Measurements from ENCODE around the gene TCEAL7. TPM values are rescaled to one million over a fixed set of nuclear protein-coding genes. Genes with fewer than 3 reads are reported as not detected.

TCEAL7 gene
- total RNA-seq, 2 donors from 2014 or later: not detected

DNA sequence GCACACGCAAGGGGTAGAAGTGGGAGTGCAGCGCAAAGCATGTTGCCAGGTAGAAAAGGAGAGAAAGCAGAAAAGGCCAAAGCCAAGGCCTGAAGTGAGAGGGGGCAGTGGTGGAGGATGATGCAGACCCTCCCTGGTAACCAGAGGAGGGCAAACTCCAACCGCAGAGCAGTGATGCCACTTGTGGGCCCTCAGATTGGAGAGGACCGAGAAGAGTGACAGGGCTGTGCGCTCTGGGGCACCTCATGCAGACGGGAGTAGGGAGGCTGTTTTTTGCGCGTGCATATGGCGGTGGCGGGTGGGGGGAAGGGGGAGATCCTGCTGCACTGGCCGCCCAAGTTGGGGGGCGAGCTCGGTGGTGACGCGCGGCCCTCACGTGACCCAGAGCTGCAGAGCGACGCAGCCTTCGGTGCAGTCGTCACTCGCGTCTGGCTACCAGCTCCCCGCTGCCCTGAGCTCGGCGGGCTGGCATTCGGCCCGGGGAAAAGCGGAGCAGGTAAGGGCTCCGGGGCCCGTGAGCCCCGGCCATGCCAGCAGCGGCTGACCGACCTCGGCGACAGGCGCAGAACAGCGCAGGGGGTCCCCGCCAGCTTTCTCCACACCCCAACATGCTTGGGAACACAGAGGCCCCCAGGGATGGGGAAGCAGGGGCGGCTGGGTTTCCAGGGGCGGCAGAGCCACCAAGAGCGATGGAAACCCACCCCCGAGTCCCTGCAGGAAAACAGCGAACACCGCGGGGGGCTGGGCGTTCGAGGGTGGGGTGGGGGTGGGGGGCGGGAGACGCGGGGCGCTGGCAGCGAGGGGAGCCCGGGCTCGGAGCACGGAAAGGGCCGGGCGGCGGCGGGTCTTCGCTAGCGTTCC, 46.3 kb downstream of the TCEAL7 start, which contains the start of gene BEX3:
Gene BEX3 (plus strand): TSS at position 421 of the 861 bp plus-strand sequence. CDS start 984 bp downstream, outside the sequence.
- peak within 1 kb of the TSS; percentile 84 for H3K4me3 Mint-ChIP-seq
- peak in 2 of 3 donors; percentile 10 for DNase-seq
- H3K36me3 Mint-ChIP-seq (ENCODE audit: low read depth): no peaks in the 10 kb centered on the region
- H3K27ac Mint-ChIP-seq: no peak within 1 kb of the TSS
- ATAC-seq: peak; percentile 61
- no peaks in the 10 kb centered on the region for H3K9me3 ChIP-seq (ENCODE audit: control insufficient read depth, low read length, poor library complexity, severe bottlenecking)
- H3K4me1 Mint-ChIP-seq: peaks cover 6% of the 10 kb centered on the region
- H3K27me3 Mint-ChIP-seq: peaks cover 11% of the 10 kb centered on the region

DNA sequence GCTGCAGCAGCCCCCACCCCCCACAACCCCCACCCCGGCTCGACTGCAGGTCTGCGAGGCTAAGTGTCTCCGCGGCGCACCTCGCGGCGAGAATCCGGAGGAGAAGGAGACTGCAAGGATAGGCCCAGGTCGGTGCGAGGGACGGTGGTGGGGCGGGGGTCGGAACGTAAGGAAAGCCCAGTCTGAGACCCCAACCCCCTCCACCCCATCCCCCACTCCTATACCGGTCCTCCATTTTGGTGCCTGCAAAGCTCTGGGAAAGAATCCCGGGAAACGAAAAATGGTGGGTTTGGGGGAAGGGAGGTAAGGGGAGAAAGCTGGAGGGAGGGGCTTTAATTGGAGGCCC, 46.9 kb downstream of the TCEAL7 start:
- Mint-ChIP-seq H3K4me3 (peak overlapping the region; percentile 84), H3K27me3 (peaks cover 11% of the 10 kb centered on the region), H3K36me3 (ENCODE audit: low read depth) (no peaks in the 10 kb centered on the region), H3K4me1 (peaks cover 6% of the 10 kb centered on the region), H3K27ac (no peak overlapping the region)
- DNase-seq: no peak
- no peaks in the 10 kb centered on the region for H3K9me3 ChIP-seq (ENCODE audit: control insufficient read depth, low read length, poor library complexity, severe bottlenecking)
- ATAC-seq: no peak

DNA sequence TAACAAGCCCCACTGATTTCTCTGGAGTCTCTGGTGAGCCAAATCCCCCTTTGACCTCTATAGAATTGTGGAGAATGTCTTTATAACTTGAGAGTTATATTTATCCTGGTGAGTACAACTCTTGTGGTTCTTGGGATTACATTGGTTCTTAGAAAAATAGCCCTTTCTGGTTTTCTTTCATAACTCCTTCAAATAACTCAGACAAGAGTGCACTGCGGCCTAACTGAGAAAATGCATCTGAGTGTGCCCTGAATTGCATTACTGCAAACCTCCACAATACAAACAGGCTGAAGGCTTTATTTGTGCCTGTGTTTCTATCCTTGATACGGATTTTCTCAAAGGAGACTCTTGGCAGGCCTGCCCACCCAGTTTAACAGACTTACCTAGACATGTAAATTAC, 49.0 kb downstream of the TCEAL7 start:
- Mint-ChIP-seq H3K4me1 (peaks cover 6% of the 10 kb centered on the region), H3K27me3 (peaks cover 5% of the 10 kb centered on the region), H3K4me3 (peak overlapping the region; percentile 5), H3K27ac (no peak overlapping the region), H3K36me3 (ENCODE audit: low read depth) (no peaks in the 10 kb centered on the region)
- ATAC-seq (no peak), DNase-seq (no peak)
- H3K9me3 ChIP-seq (ENCODE audit: control insufficient read depth, low read length, poor library complexity, severe bottlenecking): no peaks in the 10 kb centered on the region

Other genes with a start within 250 kb of the TCEAL7 start
- gene NXF3, start 237.1 kb upstream of the TCEAL7 start, total RNA-seq: not detected
- gene BEX4, start 115.1 kb upstream of the TCEAL7 start, total RNA-seq: 10 to 100 TPM; 23.7 to 30.9 TPM
- gene TCEAL8, start 75.1 kb upstream of the TCEAL7 start, total RNA-seq: 10 to 100 TPM; 12.6 to 16.4 TPM
- not detected for gene TCEAL5, start 53.5 kb upstream of the TCEAL7 start, total RNA-seq
- 10 to 100 TPM; 24.6 to 28.2 TPM for gene BEX2, start 19.2 kb upstream of the TCEAL7 start, total RNA-seq
- under 1 TPM in 1 of 2 donors, not detected in 1; 0.55 TPM for gene TCEAL9, start 26.3 kb downstream of the TCEAL7 start, total RNA-seq
- gene BEX3, start 46.3 kb downstream of the TCEAL7 start, total RNA-seq: 10 to 100 TPM in 1 of 2 donors, 1 to 10 TPM in 1; 5.7 to 32.0 TPM
- under 1 TPM in 1 of 2 donors, not detected in 1; 0.31 TPM for gene RAB40A, start 189.2 kb downstream of the TCEAL7 start, total RNA-seq